HG03066 (cell line): ENCODE results near the gene XRCC4.
A peak's percentile ranks its signal among the peaks of the same experiment; 100 is the strongest.
"Not testable (repeated sequence)": the region's sequence is repeated elsewhere in the genome, so short reads cannot be mapped to it uniquely, and the experiment has no call there.

ENCODE experiments used
- ATAC-seq: cut with Tn5 transposase; IDR thresholded peaks from one replicate; pipeline ENCODE4 v1.9.1; 2021; ENCODE audit warnings: low read depth; ENCODE audit not compliant: unreplicated experiment

XRCC4 gene

DNA sequence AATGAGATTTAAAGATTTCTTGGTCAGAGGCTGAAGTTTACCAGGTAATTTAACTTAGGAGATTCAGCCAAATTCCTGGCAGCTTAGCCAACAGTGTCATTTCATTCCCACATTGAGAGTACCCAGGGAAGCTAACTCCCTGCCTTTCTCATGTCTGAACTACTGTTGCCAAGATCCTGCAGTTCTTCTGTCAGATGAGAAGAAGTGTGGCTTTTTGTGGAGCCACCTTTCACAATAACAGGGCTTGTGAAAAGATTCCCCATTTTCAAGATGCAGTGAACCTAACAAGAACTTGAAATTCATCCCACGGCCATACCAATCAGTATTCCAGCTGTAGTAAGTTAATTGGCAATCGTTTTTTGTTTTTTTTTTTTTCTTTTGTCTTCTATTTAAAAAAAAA lies 176.4 kb downstream of the XRCC4 start:
- no peak for ATAC-seq

DNA sequence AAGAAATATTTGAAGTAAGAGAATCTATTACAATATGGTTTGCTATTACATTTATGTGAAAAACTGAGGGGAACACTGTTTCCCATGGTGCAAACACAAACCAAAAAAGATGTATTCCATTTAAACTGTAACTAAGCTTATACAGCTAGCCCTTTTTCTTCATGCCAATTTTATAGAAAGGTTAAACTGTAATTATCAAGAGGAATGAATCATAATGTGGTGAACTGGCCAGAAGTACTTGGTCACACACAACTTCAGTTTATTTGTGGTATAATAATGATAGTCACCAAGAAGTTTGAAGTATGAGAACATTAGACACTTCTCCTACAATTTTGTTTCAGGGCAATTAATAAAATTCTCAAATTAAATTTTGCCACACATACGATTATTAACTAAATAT lies 177.9 kb downstream of the XRCC4 start:
- ATAC-seq = no peak

DNA sequence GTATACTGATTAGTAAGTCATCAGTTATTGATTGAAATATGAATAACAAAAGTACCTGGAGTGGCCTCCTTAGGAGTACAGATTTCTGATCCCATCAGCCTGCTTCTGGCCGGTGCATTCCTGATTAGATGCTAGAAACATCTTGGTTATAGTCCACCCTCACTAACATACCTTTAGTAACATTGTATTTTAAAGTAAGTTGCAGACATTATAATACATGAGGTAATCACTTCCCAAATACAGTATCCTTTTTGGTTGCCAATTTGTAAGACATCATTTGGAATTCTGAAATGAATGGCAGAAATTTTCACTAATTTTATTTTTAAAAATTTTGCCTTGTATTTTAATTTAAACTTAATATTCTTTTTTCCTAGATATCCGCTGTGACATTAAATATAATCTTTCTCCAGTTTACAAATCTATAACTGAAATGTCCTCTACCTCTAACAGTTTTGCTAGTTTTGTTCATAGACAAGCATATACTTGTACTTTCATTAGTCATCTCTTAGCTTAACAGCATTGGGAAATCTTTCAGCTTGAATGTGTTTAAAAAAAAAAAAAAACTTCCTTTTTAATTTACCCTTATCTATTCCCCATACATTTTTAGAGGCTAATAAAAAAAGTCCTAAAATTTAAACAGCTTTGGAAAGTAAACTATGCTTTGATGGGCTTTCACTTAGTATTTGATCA lies 178.9 kb downstream of the XRCC4 start:
- no peak for ATAC-seq

DNA sequence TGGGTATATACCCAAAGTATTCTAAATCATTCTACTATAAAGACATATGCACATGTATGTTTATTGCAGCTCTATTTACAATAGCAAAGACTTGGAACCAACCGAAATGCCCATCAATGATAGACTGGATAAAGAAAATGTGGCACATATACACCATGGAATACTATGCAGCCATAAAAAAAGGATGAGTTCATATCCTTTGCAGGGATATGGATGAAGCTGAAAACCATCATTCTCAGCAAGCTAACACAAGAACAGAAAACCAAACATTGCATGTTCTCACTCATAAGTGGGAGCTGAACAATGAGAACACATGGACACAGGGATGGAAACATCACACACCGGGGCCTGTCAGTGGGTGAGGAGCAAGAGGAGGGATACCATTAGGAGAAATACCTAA lies 180.3 kb downstream of the XRCC4 start:
- not testable (repeated sequence) for ATAC-seq

DNA sequence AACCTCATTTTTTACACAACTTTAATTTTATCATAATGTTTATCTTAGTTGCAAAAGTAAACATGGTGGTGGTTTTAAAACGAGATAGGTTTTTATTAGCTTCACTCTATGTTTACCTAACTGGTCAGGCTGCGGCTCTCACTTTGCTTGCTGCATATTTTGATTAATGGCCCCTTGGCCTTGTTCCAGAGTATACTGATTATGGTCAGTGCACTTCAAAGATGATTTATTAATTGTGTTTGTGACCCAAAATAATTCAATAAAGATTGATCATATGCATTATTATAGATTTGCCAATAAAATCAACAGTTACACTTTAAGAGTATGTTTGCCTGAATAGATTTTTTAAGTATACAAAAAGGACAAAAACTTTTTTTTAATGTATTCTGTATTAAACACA lies 188.0 kb downstream of the XRCC4 start:
- ATAC-seq = no peak

DNA sequence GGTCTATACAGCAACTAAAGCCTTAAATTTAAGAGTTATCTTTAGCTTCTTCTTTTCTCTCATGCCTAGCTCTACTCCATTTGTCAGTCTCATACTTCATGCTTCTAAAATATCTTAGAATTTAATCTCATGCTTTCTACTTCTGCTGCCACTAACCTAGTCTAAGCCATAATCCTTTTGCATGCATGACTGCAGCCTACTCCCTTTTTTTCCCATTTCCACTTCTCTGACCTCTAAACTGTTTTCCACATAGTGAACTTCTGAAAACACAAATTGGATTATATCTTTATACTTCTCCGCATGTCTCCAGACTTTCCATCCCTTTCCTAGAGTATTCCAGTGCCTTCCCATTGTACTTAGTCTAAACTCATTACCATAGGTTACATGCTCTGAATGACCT lies 193.0 kb downstream of the XRCC4 start:
- ATAC-seq = no peak

DNA sequence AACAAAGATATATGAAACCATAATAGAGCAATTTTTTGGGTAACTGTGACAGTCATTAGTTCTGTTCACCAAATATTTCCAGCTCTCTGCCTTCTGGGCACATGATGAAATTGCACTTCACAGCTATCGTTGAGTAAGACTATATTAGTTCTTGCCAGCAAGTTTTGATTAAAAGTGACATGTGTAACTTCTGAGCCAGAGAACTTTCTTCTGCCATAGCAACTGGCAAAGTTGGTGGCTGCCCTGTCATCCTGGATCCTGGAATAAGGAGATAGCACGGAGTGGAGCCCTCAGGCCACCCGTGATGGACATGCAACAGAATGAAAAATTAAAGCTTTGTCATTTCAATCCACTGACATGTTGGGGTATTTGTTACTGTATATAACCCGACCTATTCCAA lies 199.8 kb downstream of the XRCC4 start:
- ATAC-seq = no peak

DNA sequence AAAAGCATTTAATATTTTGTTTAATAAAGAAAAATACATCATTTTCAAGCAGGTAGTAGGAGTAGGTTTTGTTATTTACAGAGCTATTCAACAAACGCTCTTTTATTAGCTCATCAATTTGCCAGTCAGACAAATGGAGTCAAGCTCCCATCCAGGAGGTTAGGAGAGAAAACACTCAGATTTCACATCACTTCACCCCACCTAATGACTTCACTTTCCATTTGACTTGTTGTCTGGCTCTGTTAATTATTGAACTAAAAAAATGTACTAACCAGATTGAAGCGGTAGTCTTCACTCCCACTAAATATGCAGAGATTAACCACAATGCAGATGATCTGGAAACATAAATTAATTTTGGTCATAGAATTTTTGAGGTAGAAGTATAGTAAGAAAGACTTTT lies 200.6 kb downstream of the XRCC4 start:
- no peak for ATAC-seq

DNA sequence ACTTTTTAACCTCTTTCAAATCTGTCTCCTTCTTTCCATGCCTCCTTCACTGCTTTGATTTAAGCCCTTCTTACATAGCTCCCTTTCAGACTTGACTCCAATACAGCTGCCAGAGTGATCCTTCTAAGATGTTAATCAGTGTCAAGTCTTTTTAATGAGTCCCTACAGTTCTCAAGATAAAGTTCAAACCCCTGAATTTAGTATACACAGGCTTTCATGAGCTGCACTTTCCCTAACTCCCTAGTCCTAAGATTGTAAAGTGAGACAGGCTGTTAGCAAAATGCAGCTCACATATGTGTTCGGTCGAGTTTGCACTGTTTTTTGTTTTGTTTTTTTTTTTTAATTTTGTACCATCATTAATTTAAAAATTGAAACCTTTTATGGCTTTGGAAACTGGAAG lies 203.8 kb downstream of the XRCC4 start:
- no peak for ATAC-seq

DNA sequence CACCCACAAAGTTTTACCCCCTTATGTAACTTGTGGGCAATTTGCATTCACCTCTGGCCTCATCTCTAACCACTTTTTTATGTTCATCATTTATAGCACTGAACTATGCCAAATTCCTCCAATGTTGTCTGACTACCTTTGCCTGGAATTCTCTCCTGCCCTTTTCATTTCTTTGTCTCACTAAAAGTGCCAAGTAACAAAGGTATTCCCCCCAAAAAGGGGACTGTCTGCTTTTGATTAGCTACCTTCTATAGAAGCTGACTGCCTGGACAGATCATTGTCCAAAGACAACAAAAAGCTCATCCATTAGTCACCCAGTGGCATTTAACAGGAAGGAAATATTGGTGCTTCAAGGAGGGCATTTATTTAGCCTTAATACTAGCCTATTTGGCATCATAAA lies 204.3 kb downstream of the XRCC4 start:
- ATAC-seq = no peak

DNA sequence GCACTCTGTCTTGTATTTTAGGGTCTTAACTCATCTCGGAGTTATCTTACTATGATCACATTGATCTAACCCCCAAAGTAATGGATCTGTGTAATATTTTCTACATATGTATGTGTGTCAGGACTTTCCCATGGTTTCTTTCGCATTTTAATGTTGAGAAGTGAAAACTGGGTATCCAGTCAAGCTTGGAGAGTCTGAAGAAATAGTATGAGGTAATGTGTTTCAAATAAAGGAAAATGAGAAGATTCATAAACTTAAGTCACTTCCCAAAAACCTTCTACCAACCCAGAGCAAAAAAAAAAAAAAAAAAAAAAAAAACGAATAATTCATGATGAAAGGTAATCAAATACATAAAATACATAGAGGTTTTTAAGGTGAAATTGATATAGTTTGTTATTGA lies 206.4 kb downstream of the XRCC4 start:
- ATAC-seq = no peak

DNA sequence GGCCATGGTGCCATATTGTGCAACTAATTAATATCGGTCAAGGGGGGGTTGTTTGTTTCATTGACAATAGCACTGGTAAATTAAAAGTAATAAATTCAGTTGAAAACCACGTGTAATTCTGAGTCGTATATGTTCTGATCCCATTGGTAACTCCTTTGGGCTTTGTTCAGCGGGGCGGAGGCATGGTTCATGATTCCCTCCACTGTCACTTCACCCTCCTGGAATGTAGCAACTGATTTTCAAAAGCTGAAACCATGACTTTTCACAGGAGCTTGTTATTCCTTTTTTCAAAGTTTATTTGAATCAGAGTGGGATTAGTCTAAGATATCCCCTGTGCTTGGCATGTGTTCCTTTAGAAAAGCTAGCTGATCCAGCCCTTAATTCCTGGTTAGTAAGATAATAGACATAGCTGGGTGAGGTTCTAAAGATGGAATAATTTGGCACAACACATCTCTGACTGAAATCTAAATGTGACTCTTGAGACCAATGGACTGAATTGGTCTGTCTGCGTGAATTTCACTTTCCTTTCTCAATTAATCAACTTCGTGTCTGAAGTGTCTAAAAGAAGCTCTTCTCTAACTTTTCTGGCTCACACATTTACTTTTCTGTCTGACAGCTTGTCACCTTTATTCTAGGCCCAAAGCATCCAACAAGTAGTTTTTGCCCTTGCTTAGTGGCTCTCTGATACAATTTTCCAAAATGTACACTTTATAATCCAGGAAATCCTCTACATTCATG lies 208.5 kb downstream of the XRCC4 start:
- ATAC-seq = no peak

DNA sequence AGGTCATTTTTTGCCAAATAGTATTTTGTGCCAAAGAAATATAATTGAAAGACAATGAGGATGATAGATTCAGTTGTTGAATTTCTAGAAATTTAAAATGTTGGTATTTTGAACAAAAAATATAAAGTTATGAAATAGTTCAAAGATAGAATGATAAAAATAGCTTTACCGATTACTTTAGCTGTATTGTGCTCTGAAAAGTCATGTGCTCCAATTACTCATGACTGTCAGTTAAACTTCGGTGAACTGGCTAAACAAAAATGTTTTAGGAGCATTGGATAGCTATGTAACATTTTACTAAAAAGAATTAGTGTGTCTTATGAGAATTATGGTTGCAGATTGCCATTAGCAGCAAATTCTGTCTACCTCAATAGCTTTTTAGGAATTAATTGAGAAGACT lies 216.9 kb downstream of the XRCC4 start:
- ATAC-seq = no peak

DNA sequence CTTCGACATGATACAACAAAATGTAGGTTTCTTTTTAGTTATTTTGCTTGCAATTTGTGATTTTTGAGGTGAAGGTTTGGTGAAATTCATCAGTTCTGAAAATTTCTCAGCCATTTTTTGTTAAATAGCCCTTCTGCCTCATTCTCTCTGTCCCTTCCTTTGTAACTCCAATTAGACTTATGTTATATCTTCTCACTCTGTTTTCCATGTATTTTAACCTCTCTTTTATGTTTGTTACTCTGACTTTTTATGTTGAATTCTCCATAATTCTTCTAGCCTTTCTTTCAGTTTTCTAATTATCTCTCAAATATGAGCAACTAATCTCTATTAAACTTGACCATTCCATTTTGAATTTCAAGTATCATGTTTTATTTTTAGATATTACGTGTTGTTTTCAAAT lies 222.0 kb downstream of the XRCC4 start:
- no peak for ATAC-seq

DNA sequence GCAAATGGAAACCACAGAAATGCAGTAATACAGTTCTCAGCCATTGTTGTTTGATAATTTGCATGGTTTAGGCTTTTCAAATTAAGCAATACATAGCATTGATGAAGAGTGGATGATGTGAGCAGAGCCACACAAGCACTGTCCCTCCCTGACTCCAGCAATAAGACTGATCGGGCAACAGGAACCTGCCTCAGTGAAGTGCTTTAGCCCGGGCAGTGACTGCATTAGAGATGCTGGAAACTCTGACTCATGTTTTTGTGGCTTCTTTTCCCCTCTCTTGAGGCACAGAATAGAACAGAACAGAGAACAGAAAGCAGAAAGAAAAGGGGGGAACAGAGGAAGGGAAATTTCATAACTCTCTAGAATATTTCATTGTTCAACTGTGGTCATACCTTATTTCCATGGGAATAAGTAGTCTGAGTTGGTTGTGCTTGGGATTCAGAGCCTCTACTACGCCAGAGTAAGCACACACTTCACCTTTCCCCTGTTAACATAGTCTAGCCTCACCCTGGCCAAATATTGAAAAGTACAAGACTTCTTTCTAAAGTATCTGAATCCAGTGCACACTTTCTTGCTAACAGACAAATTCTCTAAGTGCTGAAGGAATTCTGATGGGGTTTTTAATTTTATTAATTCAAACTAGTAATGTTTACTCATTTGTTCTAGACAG lies 229.4 kb downstream of the XRCC4 start:
- peak; percentile 96 for ATAC-seq

DNA sequence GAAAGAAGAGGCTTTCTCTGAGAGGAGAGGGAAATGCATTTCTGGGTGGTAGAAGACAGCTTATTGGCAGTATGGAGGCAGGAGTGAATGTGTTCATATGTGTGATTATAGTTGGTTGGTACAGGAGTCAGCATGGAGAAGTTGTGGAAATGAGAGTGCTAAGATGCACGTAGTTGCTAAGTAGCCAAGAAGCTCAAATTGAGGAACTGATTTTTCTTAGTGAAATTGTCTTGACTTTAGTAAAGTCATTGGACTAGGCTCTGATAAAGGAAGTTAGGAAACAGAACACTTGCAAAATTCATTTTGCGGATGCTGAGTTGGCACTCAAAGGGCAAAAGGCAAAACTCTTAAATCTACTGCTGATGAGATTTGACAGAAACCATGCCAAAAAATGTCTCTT lies 235.3 kb downstream of the XRCC4 start:
- ATAC-seq = no peak

DNA sequence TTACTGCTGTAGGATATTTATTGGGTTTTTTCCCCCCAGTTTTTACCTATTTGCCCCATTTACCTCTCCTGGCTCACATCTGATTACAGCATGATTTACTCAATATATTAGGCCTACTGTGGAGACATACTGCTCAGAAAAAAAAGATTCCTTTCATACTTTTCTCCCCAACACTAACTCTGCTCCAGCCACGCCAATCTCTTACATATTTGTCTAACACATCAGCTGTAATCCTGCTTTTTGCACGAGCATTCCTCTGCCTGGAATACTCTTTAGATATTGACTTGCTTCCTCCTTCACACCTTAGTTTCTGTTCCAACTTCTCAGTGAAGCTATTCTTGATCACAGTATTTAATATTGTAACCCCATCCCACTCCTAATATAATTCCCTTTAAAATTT lies 236.1 kb downstream of the XRCC4 start:
- ATAC-seq = no peak

DNA sequence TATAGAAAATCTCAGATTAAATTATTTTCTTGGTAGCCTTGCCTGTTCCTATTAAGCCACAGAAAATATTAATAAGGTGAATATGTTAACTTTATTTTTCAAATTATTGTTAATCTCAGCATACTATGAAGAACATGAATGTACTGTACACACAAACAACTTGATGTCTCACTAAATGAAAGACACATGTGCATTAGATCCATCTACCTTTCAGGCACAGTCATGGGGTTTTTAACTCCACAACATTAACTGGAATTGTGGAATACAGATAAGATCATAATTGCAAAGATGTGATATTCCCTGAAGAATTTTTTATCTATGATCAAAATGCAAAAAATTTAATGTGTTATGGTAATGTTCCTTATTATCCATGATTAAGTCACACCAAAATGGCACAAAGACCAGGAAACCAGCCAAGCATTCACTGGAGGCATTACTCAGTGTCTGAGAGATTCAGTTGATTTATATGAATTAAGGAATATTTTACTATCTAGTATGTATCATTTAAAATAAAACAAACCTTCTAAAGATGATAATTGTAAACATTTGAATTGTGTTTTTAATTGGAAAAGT lies 244.2 kb downstream of the XRCC4 start:
- no peak for ATAC-seq

DNA sequence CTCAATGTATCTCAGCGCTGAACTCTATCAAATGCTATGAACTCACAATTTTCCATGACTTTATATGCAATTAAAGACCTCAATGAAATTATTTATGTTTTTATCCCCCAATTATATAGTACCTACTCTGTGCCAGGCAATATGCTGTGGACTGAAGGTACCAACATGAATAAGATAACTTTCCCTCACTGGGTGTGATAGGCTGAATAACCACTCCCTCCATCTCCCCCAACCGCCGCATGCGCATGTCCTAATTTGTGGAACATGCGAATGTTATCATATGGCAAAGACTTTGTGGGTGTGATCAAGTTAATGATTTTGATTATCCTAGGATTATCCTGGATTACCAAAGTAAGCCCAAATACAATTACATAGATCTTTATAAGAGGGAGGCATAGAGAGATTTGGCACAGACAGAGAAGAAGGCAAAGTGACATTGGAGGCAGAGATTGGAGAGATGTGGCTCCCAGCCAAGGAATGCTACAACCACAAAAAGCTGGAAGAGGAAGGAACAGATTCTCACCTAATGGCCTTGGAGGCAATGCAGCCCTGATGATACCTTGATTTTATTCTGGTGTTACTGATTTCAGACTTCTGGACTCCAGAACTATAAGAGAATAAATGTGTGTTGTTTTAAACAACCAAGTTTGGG lies 245.1 kb downstream of the XRCC4 start:
- no peak for ATAC-seq

DNA sequence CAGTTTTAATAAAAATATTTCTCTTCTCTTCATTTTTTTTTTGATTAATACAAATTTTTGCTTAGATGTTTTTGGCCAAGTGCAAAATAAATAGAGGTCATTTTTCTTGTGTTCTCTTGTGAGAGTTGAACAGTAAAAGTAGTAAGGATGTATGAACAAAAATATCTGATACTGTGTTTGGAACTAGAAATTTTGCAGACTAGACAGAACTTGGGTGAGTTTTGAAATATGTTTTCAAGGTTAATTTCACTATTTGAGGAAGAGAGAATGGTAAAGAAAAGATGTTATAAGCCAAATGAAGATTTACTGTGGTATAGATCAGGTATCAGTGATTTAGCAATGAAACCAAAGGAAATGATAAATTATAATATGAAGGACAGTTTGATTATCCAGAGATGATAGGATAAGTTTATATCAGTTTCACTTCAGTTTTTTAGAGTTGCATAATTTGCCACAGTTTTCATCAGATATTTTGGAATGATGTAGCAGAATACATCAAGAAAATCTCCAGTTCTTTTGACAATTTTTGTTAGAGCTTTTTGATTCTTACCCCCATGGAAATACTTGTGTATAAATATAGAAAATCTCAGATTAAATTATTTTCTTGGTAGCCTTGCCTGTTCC lies 246.3 kb downstream of the XRCC4 start:
- ATAC-seq = no peak

DNA sequence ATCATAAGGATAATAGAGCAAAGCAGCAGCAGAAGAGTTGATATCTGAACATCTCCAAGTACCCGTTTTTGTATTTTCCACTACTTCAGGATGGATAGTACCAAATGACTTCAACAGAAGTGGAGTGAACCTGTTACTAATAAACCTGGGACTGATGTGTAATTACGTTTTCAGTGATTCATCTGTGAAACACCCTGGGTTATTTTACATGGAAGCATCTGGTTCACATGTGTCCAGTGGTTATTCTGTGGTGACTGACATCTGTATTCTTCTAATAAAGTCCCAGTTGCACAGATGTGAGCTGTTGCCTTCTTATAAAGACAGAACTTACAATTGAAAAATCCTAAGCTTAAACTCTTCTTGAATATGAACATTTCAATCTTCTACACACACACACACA lies 254.5 kb downstream of the XRCC4 start:
- ATAC-seq = no peak
